B cell (primary cell): ENCODE measurements around the gene TMEM119. TPM values are rescaled to one million over a fixed set of nuclear protein-coding genes. Genes with fewer than 3 reads are reported as not detected.
A peak's percentile ranks its signal among the peaks of the same experiment; 100 is the strongest.

Source experiments
- ATAC-seq: fragments of 200-7000 bp; cut with Tn5 transposase; one replicate; pipeline ENCODE4 v1.10.0; 2021; ENCODE audit warnings: low read depth, mild to moderate bottlenecking, moderate number of reproducible peaks, moderate library complexity
- CTCF ChIA-PET: fragments of 350-600 bp; sonication (Branson Sonifier 250); formaldehyde crosslinking; loops from one replicate; lab custom pipeline; 2021; ENCODE audit warnings: antibody characterized with exemption, inconsistent platforms; lab: Charles Lee
- POLR2A ChIA-PET: fragments of 350-600 bp; sonication (Branson Sonifier 250); formaldehyde crosslinking; loops from one replicate; lab custom pipeline; 2021; ENCODE audit warnings: antibody characterized with exemption; lab: Charles Lee
- DNase-seq: peaks from one replicate; pipeline ENCODE4 v3.0.0; 2013
- H2AFZ ChIP-seq: 2 replicates; pipeline ENCODE4 v1.6.1; 2012; ENCODE audit warnings: mild to moderate bottlenecking, low read depth, low read length; ENCODE audit not compliant: insufficient read depth, poor library complexity, severe bottlenecking
- H3K27ac ChIP-seq, 2 donors: 1 replicate in 1 of 2; 2 replicates in 1 of 2; pipeline ENCODE4 v1.5.1; 2012 to 2013; ENCODE audit warnings: low read length in 2 of 2, mild to moderate bottlenecking in 2 of 2, moderate library complexity in 1 of 2
- H3K27me3 ChIP-seq, 4 experiments: fragments of 200-600 bp in 1 of 4; sonication (generic) in 1 of 4; replicated peaks in 1 of 4; 1 replicate in 2 of 4; 2 replicates in 2 of 4; pipeline versions ENCODE4 v1.6.1 to v1.7.0; 2013 to 2016; ENCODE audit warnings: low read length in 3 of 4, mild to moderate bottlenecking in 2 of 4, mixed read lengths in 1 of 4, moderate library complexity in 1 of 4; ENCODE audit not compliant: insufficient read depth in 4 of 4, control insufficient read depth in 3 of 4; ENCODE audit errors: control extremely low read depth in 1 of 4
- H3K36me3 ChIP-seq, 2 experiments: replicated peaks in 1 of 2; 1 replicate in 1 of 2; 2 replicates in 1 of 2; pipeline versions ENCODE4 v1.6.1 to v1.7.1; 2013; ENCODE audit warnings: low read length in 1 of 2; ENCODE audit not compliant: insufficient read depth in 2 of 2, control insufficient read depth in 1 of 2; ENCODE audit errors: control extremely low read depth in 1 of 2, extremely low read depth in 1 of 2
- H3K4me1 ChIP-seq, 2 donors: fragments of 200-600 bp in 1 of 2; sonication (generic) in 1 of 2; 1 replicate in 1 of 2; 2 replicates in 1 of 2; pipeline versions ENCODE4 v1.5.1 to v1.6.1; 2013 to 2017; ENCODE audit warnings: low read length in 2 of 2; ENCODE audit not compliant: control insufficient read depth in 2 of 2, insufficient read depth in 2 of 2
- H3K4me2 ChIP-seq: replicated peaks from 2 replicates; pipeline ENCODE3; 2012; ENCODE audit warnings: mild to moderate bottlenecking, low read depth, low read length; ENCODE audit not compliant: poor library complexity, severe bottlenecking
- H3K4me3 ChIP-seq, 5 experiments: fragments of 200-600 bp in 1 of 5; sonication (generic) in 1 of 5; 1 replicate in 3 of 5; 2 replicates in 2 of 5; pipeline versions ENCODE4 v1.5.1 to v1.7.0; 2011 to 2016; ENCODE audit warnings: low read length in 4 of 5, mild to moderate bottlenecking in 4 of 5, low read depth in 2 of 5, control low read depth in 1 of 5, moderate library complexity in 1 of 5; ENCODE audit not compliant: insufficient read depth in 1 of 5; ENCODE audit errors: control extremely low read depth in 1 of 5, extremely low read depth in 1 of 5
- H3K79me2 ChIP-seq: fragments of 200-600 bp; sonication (generic); one replicate; pipeline ENCODE4 v1.6.0; 2016; ENCODE audit warnings: low read length; ENCODE audit not compliant: control insufficient read depth, insufficient read depth
- H3K9ac ChIP-seq: fragments of 200-600 bp; sonication (generic); 2 replicates; pipeline ENCODE4 v1.6.1; 2017; ENCODE audit warnings: mild to moderate bottlenecking, low read length, moderate library complexity
- H3K9me3 ChIP-seq, 3 donors: one replicate each; pipeline versions ENCODE4 v1.6.1 to v1.7.1; 2013; ENCODE audit warnings: low read length in 2 of 3; ENCODE audit not compliant: control insufficient read depth in 2 of 3, insufficient read depth in 1 of 3; ENCODE audit errors: control extremely low read depth in 1 of 3
- H4K20me1 ChIP-seq: 2 replicates; pipeline ENCODE4 v1.6.0; 2012; ENCODE audit warnings: mild to moderate bottlenecking, low read length; ENCODE audit not compliant: insufficient read depth, control insufficient read depth, poor library complexity, severe bottlenecking
- H3K27ac Mint-ChIP-seq: one replicate; pipeline ENCODE4 v1.8.0; 2021; ENCODE audit warnings: mixed read lengths
- H3K27me3 Mint-ChIP-seq: one replicate; pipeline ENCODE4 v1.8.0; 2021; ENCODE audit warnings: mixed read lengths
- H3K4me1 Mint-ChIP-seq: one replicate; pipeline ENCODE4 v1.8.0; 2021; ENCODE audit warnings: mixed read lengths
- H3K4me3 Mint-ChIP-seq: one replicate; pipeline ENCODE4 v1.8.0; 2021; ENCODE audit warnings: mixed read lengths
- H3K9me3 Mint-ChIP-seq: one replicate; pipeline ENCODE4 v1.8.0; 2022; ENCODE audit warnings: mixed read lengths; ENCODE audit not compliant: insufficient read depth
- EZH2 ChIP-seq: IDR thresholded peaks from 2 replicates; pipeline ENCODE4 v1.6.1; 2012; ENCODE audit warnings: borderline replicate concordance, low read depth, mild to moderate bottlenecking, moderate library complexity, low read length; ENCODE audit not compliant: insufficient read depth, poor library complexity, severe bottlenecking
- WGBS: methylation state at CpG from one replicate; pipeline ENCODE4 v1.1.5; 2013; ENCODE audit warnings: missing lambda C conversion rate; ENCODE audit not compliant: insufficient coverage; 5-methylcytosine and 5-hydroxymethylcytosine counted together
- intact Hi-C: fragments of 100-400 bp; cut with micrococcal nuclease; formaldehyde crosslinking; loops from one replicate; pipeline ENCODE4 v1.10.0; 2022
- polyA plus RNA-seq: library from polyadenylated mRNA; depleted of rRNA; stranded (reverse); fragments of >200 nt; gene quantifications from 2 replicates; pipeline ENCODE4 v1.2.3, GENCODE V29; 2012
- total RNA-seq, 2 donors: library from RNA; stranded (reverse); fragments of 120-200 nt in 1 of 2; gene quantifications; 1 replicate in 1 of 2; 2 replicates in 1 of 2; pipeline versions ENCODE4 v1.2.3 to v1.2.4, GENCODE V29; 2013 to 2022
- TF ChIP-seq, protein P1 (sequence below): fragments of 200-600 bp; IDR thresholded peaks from one replicate; pipeline ENCODE4 v1.8.0; 2022; ENCODE audit warnings: antibody characterized with exemption, mild to moderate bottlenecking

TMEM119 gene
- total and polyA plus RNA-seq, 2 donors (not counting 1 experiment from before 2014, with no cell fraction given): 0.25 TPM; not detected in 1

DNA sequence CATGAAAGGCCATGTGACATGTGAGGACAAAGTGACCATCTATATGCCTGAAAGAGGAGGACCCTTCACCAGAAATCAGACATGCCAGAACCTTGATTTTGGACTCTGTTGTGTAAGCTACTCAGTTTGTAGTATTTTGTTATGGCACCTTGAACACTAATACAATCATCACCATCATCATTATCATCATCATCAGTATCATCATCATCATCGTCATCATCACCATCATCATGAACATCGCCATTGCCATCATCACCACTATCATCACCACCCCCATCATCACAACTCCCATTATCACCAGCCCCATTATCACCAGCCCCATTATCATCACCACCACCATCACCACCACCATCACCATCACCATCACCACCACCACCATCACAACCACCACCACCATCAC, 19.6 kb downstream of the TMEM119 start:
- no peak overlapping the region for H3K27ac Mint-ChIP-seq
- H3K4me2 ChIP-seq: no peak overlapping the region
- intact Hi-C loops: no loop called here
- H3K4me3 ChIP-seq: no peak overlapping the region
- H3K79me2 ChIP-seq: no peaks in the 10 kb centered on the region
- peaks cover 0 to 4% (median 0%) of the 10 kb centered on the region in 3 donors for H3K9me3 ChIP-seq
- peaks cover 37% of the 10 kb centered on the region for H3K4me1 Mint-ChIP-seq
- ChIA-PET POLR2A (no interaction called here), CTCF (interaction anchor here (3.0 to 4.2 kb wide), 2 partner anchors 40 to 225 kb away, joined by 14 to 29 read pairs; no protein-coding TSS in a partner anchor)
- TF ChIP-seq, protein P1, sequence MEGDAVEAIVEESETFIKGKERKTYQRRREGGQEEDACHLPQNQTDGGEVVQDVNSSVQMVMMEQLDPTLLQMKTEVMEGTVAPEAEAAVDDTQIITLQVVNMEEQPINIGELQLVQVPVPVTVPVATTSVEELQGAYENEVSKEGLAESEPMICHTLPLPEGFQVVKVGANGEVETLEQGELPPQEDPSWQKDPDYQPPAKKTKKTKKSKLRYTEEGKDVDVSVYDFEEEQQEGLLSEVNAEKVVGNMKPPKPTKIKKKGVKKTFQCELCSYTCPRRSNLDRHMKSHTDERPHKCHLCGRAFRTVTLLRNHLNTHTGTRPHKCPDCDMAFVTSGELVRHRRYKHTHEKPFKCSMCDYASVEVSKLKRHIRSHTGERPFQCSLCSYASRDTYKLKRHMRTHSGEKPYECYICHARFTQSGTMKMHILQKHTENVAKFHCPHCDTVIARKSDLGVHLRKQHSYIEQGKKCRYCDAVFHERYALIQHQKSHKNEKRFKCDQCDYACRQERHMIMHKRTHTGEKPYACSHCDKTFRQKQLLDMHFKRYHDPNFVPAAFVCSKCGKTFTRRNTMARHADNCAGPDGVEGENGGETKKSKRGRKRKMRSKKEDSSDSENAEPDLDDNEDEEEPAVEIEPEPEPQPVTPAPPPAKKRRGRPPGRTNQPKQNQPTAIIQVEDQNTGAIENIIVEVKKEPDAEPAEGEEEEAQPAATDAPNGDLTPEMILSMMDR: no peak
- no peak for TF ChIP-seq EZH2
- no peaks in the 10 kb centered on the region for H4K20me1 ChIP-seq
- no peak overlapping the region for H3K27ac ChIP-seq
- H3K4me1 ChIP-seq: peaks cover 11 to 13% of the 10 kb centered on the region in 2 donors
- no peaks in the 10 kb centered on the region for H3K27me3 Mint-ChIP-seq
- H3K9ac ChIP-seq: no peak overlapping the region
- ATAC-seq (no peak), DNase-seq (no peak)
- no peak overlapping the region for H2AFZ ChIP-seq
- 94% methylated on average over 2 of the region's 2 CpGs for WGBS
- no peaks in the 10 kb centered on the region for H3K36me3 ChIP-seq
- H3K4me3 Mint-ChIP-seq: no peak overlapping the region
- H3K9me3 Mint-ChIP-seq: peaks cover 3% of the 10 kb centered on the region
- no peaks in the 10 kb centered on the region for H3K27me3 ChIP-seq

DNA sequence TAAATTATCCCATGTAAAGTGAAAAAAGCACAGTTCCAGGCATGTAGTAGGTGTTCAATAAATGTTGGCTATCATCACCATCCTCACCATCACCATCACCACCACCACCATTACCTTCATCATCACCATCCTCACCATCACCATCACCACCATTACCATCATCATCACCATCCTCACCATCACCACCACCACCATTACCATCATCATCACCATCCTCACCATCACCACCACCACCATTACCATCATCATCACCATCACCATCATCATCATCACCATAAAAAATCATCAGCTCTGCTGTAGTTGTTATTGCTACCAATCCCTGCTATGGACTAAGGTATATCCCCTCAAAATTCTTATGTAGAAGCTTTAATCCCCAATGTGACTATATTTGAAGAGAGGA, 20.4 kb downstream of the TMEM119 start:
- H3K9ac ChIP-seq: no peak overlapping the region
- H3K27ac ChIP-seq: no peak overlapping the region
- Mint-ChIP-seq H3K27ac (peak overlapping the region; percentile 32), H3K4me1 (peaks cover 44% of the 10 kb centered on the region), H3K9me3 (peaks cover 3% of the 10 kb centered on the region), H3K4me3 (no peak overlapping the region), H3K27me3 (no peaks in the 10 kb centered on the region)
- no peaks in the 10 kb centered on the region for H3K79me2 ChIP-seq
- CTCF ChIA-PET: interaction anchor here (0.7 to 4.2 kb wide), 4 partner anchors 34 to 1666 kb away, joined by 3 to 29 read pairs (median 8); no protein-coding TSS in a partner anchor
- no peaks in the 10 kb centered on the region for H3K27me3 ChIP-seq
- H3K36me3 ChIP-seq: no peaks in the 10 kb centered on the region
- H4K20me1 ChIP-seq: no peaks in the 10 kb centered on the region
- H2AFZ ChIP-seq: no peak overlapping the region
- intact Hi-C loops: no loop called here
- TF ChIP-seq EZH2: no peak
- TF ChIP-seq, protein P1: no peak
- no peak for DNase-seq
- POLR2A ChIA-PET: no interaction called here
- H3K4me2 ChIP-seq: no peak overlapping the region
- ATAC-seq: no peak
- H3K4me1 ChIP-seq: peaks cover 19 to 21% of the 10 kb centered on the region in 2 donors
- peaks cover 0 to 4% (median 0%) of the 10 kb centered on the region in 3 donors for H3K9me3 ChIP-seq
- no peak overlapping the region for H3K4me3 ChIP-seq
